ENCODE results near the gene PROSER3. TPM values are rescaled to one million over a fixed set of nuclear protein-coding genes. Genes with fewer than 3 reads are reported as not detected.

The PROSER3 gene
- total RNA-seq, result 10 to 100 TPM; 16.8 to 19.5 TPM
- long read RNA-seq, partial matches to known transcripts, result 0 of 1 reads
- long read RNA-seq, other reads (novel, unspliced or antisense), result 1 of 1 reads

DNA sequence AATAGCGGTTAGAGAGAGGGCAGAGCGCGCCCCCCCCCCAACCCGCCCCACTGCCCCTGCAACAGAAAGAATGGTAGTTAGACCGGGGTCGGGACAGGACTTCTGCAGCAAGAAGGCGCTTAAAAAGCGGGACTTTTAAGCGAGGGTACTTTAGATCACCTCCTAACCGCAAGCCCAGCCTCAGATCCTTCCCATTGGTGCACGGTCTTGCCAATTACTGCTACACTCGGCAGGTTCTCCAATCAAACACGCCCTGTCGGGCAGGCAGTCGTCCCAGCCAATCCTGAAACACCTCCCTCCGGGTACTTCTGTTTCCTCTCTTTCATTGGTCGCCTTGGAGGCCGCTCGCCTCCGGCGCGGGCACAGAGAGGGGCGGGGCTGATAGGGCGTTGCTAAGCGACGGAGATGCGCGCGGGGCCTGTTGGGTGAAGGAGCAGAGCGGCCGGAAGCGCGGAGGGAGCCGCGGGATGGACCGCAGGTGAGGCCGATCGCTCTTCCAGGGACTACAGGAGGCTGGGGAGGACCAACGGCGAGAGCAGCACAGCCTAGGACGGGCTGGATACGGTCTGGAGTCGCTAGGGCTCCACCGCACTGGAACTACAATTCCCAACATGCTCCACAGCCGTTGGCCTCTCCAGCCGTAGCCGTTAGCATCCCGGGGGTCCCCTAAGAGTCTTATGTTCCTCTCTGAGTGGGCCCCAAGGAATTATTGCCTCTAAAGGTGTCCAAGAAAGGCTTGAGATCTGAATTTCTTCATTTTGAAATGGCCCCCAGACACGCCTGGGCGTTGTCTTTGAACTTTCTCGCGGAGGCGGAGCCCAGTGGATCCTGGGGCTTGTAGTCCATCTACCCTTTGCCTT, at the start of gene PROSER3:
Gene PROSER3, plus strand, starts transcription at position 428 of the 860 bp plus-strand sequence. Its CDS starts 40 bp downstream, at position 468.
- ATAC-seq (peak; percentile 92), DNase-seq (peak; percentile 98 to 99)
- intact Hi-C loops (cut with DNase I, micrococcal nuclease), result no loop called here

DNA sequence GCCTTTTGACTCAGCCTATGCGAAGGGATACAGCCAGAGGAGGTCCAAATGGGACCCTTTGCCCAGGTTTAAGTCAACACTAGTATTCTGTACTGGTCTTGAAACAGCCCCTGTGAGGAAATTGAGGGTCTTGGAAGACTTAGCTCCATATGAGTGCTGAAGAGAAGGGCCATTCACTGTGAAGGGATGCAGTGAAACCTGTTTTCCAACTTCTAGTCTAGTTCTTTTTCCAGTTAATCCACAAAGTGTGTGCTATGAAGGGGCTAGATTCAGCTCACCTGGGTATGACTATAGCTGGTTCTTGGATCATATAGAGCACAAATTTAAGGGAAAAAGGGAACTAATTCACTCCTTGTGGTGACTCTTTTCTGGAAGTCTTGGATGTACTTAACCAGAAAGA, 49.6 kb upstream of the PROSER3 start:
- DNase-seq (no peak), ATAC-seq (no peak)

DNA sequence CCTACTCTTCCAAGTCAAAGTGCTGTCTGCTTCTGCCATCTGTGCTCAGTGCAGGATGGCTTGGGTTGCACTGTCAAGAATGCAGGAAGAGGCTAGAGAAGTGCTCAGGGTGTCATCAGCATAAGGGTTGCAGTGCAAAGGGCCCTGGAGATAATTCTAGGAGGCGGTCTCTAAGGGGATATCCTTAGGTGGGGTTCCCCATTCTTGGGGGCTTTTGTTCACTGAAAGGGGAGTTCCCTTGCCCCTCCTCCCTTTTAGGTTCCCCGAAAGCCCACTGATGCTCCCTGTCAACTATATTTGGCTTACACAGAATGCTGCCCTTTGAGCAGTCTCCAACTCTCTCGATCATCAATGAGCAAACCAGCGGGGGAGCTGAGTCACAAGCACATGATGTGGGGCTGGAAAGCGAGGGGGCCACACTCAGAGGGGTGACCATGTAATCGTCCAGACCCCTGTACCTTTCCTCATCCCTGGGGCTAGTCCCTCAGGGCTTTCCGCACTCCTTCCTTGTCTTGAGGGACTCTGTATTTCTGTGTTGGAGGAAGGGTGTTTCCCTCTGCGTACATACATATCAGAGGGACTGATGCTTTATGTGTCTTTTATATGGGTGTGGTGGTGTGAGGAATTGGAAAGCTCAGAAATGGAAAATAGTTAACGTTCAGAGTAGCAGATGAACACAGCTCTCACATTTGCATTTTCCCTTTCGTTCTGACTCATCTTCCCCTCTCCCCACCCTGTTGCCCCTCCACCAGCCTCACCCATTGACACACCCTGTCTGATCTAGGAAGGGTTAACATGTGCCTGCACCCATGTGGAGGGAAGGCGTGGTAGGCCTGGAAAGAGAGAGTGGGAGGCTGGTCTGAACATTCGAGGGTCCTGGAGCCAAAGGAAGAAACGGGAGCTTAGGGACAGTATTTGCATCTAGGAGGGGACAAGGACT, 46.9 kb upstream of the PROSER3 start:
- ATAC-seq, result no peak
- intact Hi-C loops (cut with DNase I, micrococcal nuclease), result loop anchor here in 1 of 2 donors (10.0 kb wide), 1 partner anchor 166 kb away; the partner anchor contains the start of gene TMEM147
- DNase-seq, result no peak

More for the DNA sequence above, 49.6 kb upstream of the PROSER3 start:
- intact Hi-C loops (cut with DNase I, micrococcal nuclease), result no loop called here

DNA sequence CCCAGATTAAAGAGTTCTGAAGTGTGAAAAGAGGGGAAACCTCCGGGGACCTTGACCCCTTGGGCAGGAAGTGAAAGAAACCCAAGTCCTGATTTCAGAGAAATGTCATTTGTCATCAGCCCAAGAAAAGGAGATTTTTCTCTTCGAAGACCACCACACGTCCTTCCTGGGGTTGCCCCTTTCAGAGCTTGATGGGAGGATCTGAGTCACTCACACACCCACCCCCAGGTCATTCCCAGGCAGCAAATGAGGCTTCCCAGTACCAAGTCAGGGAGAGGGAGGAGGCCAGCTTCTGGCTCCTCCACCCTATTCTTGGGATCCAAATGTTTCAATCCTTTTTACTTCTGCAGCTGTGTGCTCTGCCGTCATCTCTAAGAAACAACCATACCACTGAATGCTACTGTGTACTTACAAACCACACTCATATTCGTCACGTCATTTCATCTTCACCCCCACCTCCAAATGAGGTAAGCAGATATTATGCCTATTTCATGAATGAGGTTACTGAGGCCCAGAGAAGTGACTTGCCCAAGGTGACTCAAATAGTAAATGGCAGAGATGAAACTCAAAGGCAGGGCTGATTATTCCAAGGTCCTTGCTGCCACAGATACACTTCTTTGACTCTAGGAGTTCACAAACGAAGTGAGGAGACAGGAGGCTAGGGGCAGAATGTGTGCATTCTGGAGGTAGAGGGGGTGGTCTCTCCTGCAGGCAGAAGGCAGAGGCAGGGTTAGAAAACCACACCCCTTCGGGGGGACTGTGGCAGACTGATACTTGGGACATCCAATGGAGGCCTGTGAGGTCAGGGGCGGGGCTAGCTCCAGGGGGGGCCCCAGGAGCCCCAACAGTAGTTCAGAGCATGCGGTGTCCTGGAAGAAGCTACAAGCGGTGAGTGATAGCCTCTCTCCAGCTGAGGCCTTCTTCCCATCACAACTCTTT, 45.1 kb upstream of the PROSER3 start:
- intact Hi-C loops (cut with DNase I, micrococcal nuclease), result loop anchor here in 1 of 2 donors (10.0 kb wide), 1 partner anchor 168 kb away; the partner anchor contains the start of gene TMEM147
- DNase-seq, result no peak
- no peak for ATAC-seq

DNA sequence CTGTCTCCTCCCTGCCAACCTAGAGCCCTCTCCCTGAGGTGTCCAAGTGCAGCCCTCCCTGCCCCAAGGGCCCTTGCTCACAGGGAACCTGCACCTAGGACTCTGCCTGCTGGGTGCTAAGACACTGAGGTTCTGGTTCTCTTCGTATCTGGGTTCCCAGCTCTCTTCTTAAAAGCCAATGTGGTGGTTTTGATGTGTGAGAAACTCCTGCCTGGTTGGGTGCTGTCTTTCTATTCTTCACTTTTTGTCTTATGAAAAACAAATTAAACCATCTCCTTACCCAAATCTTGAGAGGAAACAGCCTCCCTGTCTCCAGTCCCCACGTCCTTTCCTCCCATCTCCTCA, 44.5 kb upstream of the PROSER3 start:
- intact Hi-C loops (cut with DNase I, micrococcal nuclease), result loop anchor here in 1 of 2 donors (10.0 kb wide), 1 partner anchor 169 kb away; the partner anchor contains the start of gene TMEM147
- ATAC-seq, result no peak
- DNase-seq, result no peak

DNA sequence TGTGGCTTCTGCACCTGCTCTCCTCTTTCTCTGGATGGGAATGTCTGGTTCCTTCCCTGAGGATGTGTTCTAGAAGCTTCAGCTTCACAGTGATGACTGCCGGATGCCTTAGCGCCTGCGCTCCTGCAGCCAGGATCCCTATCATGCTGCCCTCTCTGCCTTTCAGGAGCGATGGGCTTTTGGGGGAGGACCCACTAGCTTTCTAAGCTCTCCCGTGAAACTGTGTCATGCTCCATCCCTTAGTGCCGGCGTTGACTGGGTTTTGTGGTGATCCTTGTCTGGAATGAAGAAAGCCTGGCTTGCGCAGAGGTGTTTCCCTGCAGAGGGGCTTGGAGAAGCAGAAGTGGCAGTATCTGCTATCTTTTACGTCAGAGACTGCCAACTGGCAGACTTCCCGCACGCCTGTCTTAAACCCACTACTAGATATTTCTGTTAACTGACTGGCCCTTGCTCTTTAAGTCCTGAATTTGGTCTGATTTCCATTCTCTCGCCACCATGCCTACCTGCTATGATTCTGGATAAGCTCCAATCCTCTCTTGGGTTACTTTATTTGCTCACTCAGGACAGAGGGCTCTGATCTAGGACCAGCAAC, 44.0 kb upstream of the PROSER3 start:
- ATAC-seq, result no peak
- no peak for DNase-seq
- intact Hi-C loops (cut with DNase I, micrococcal nuclease), result loop anchor here in 1 of 2 donors (10.0 kb wide), 1 partner anchor 169 kb away; the partner anchor contains the start of gene TMEM147

DNA sequence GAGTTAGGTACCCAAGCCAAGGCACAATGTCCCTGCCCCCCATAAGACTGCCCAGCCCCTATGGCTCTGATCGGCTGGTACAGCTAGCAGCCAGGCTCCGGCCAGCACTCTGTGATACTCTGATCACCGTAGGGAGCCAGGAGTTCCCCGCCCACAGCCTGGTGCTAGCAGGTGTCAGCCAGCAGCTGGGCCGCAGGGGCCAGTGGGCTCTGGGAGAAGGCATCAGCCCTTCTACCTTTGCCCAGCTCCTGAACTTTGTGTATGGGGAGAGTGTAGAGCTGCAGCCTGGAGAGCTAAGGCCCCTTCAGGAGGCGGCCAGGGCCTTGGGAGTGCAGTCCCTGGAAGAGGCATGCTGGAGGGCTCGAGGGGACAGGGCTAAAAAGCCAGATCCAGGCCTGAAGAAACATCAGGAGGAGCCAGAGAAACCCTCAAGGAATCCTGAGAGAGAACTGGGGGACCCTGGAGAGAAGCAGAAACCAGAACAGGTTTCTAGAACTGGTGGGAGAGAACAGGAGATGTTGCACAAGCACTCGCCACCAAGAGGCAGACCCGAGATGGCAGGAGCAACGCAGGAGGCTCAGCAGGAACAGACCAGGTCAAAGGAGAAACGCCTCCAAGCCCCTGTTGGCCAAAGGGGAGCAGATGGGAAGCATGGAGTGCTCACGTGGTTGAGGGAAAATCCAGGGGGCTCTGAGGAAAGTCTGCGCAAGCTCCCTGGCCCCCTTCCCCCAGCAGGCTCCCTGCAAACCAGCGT, 43.2 kb upstream of the PROSER3 start:
- DNase-seq (no peak), ATAC-seq (no peak)
- intact Hi-C loops (cut with DNase I, micrococcal nuclease), result loop anchor here in 1 of 2 donors (10.0 kb wide), 1 partner anchor 170 kb away; the partner anchor contains the start of gene TMEM147

DNA sequence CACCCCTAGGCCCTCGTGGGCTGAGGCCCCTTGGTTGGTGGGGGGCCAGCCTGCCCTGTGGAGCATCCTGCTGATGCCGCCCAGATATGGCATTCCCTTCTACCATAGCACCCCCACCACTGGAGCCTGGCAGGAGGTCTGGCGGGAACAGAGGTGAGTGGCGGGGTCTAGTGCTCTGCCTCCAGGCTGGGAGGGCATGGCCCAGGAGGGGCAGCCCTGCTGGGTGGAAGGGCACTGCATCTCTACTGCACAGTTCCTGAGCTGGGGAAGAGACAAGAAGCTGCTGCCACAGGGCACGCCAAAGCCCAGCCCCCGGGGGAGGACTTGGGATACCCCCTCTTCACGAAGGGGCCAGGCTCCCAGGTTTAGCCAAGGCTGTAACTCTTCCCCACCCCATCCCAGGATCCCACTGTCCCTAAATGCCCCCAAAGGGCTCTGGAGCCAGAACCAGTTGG, 42.6 kb upstream of the PROSER3 start:
- no peak for ATAC-seq
- intact Hi-C loops (cut with DNase I, micrococcal nuclease), result loop anchor here in 1 of 2 donors (10.0 kb wide), 1 partner anchor 171 kb away; the partner anchor contains the start of gene TMEM147
- no peak for DNase-seq

DNA sequence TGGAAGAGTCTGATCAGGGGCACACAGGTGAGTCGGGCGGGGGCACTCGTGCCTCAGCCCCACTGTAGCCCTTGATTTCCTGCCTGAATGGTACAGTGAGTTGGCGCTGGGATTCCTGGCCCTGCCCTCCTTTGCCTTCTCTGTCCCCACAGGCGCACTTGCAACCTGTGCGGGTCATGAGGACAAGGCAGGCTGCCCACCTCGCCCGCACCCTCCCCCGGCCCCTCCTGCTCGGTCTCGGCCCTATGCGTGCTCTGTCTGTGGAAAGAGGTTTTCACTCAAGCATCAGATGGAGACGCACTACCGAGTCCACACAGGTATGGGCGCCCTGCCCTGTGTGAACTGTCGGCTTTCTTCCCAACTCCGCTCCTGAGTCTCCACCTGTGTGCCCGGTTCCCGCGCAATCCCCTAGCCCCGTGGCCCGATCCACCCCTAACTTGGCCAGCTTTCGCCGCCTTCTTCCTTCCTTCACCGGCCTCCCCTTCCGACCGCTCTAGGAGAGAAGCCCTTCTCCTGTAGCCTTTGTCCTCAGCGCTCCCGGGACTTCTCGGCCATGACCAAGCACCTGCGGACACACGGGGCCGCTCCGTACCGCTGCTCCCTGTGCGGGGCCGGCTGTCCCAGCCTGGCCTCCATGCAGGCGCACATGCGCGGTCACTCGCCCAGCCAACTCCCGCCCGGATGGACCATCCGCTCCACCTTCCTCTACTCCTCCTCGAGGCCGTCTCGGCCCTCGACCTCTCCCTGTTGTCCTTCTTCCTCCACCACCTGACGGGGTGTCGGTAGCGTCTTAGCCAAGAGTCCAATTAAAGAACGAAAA, 41.8 kb upstream of the PROSER3 start:
- intact Hi-C loops (cut with DNase I, micrococcal nuclease), result loop anchor here in 1 of 2 donors (10.0 kb wide), 1 partner anchor 171 kb away; the partner anchor contains the start of gene TMEM147
- ATAC-seq (peak; percentile 39), DNase-seq (peak; percentile 67 to 74)

DNA sequence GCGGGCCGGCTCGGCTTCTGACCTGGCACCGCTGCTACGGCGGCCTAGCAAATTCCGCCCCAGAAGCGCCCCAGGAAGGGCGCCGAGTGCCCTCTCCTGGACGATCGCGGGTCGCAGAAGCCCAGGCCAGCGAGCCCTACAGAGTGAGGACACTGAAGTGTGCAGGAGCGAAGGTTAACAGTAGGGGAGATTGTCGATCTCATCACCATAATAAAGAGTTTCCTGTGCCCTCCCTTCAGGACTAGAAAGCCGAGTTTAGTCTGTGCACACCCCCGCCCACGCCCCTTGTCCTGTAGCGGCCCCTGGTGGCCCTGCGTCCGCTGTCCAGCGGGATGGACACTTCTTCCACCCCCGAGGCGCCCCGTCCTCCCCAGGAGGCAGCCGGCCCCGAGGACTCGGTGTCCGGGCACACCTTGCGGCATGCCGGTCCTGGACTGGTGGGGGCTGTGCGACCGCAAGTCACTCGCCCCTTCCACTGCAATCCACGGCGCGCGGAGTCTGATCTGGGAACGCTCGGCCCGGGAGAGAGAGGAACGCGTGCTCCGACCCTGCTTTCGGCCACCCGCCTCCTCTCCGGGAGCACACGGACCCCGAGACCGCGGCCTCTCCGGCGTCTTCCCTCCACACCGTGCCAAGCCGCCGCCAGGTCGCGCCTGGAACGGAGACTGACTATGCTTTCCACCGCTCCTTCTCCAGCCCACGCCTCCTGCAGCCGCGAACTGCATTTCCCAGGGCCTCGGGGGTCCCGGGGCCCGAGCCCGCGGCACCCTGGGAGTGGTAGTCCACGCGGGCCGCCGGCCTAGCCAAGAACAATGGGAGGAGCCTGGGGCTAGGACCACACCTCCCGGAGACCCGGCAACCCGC, 40.9 kb upstream of the PROSER3 start:
- peak; percentile 90 to 97 for DNase-seq
- peak; percentile 86 for ATAC-seq
- intact Hi-C loops (cut with DNase I, micrococcal nuclease), result loop anchor here in 1 of 2 donors (10.0 kb wide), 1 partner anchor 172 kb away; the partner anchor contains the start of gene TMEM147

DNA sequence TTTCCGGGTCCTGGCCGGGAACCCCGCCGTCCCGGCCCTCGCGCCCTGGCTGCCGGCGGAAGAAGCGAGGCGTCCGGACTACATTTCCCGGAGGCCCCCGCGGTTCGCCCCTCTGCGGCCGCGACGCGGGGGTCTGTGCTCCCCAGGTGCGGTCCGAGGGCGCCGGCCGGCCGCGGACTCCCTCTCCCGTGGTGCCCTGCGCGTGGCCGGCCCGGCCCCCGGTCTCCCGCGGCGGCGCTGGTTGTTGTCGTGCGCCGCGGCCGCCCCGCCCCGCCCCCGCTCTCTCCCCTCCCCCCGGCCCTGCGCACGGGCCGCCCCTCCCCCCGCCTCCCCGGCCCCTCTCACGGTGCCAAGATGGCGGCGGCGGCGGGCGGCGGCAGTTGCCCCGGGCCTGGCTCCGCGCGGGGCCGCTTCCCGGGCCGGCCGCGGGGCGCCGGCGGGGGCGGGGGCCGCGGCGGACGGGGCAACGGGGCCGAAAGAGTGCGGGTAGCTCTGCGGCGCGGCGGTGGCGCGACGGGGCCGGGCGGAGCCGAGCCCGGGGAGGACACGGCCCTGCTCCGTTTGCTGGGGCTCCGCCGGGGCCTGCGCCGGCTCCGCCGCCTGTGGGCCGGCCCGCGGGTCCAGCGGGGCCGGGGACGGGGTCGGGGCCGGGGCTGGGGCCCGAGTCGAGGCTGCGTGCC, 40.2 kb upstream of the PROSER3 start, which contains the start of gene KMT2B:
Gene KMT2B, plus strand, starts transcription at position 339 of the 680 bp plus-strand sequence. Its CDS starts 16 bp downstream, at position 355.
- DNase-seq (peak in 1 of 2 donors; percentile 95), ATAC-seq (peak; percentile 68)
- intact Hi-C loops (cut with DNase I, micrococcal nuclease), result loop anchor here in 1 of 2 donors (10.0 kb wide), 1 partner anchor 173 kb away; the partner anchor contains the start of gene TMEM147

DNA sequence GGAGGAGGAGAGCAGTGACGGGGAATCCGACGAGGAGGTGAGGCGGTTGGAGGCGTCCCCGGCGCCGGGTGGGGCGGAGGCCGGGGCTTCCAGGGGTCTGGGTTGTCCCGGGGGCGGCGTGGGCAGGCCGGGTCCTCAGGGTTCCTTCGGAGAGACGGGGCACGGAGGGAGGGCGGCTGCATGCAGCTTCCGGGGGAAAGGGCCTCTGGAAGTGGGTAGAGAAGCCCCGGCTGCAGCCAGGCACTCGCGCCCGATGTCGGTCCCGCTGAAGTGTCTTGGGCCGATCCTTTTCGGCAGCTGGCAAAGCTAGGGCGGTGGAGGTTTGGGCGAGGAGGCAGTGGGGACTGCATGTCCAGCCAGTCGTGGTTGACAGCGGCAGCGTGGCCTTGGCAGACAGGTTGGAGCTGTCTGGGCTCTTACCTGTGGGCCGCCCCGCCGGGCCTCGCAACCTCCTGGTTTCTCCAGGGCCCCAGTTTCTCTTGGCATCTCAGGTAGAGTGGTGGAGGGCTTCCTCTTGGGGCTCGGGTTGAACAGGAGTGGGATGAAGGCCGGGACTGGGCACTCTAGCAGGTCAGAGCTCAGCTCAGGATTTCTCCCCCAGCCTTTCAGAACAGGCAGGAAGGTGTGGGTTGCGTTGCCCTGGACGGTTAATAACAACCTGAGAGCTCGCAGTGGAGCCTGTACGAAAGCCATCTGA, 39.5 kb upstream of the PROSER3 start:
- ATAC-seq, result no peak
- intact Hi-C loops (cut with DNase I, micrococcal nuclease), result loop anchor here in 1 of 2 donors (10.0 kb wide), 1 partner anchor 174 kb away; the partner anchor contains the start of gene TMEM147
- DNase-seq, result peak; percentile 45 to 56
